Measurements from ENCODE around the gene SMTNL1. TPM values are rescaled to one million over a fixed set of nuclear protein-coding genes. Genes with fewer than 3 reads are reported as not detected.

Gene SMTNL1
- total RNA-seq, 2 donors from 2014 or later, result 0.22 TPM

DNA sequence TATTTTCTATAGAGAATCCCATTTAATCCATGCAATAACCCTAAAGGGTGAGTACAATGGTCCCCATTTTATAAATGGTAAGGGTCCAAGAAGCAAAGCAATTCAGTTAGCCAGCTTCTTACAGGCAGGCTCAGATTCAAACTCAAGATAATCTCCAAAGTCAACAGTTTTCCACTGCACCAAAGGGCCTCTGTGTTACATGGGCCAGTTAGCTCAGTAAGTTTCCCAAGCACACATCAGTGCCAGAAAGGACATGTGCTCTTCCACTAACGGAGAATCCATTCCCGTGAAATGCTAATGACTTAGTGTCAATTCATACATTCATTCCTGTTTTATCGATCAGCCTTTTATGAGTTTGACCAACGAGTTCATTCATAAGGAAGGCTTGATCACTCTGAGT, 32.9 kb upstream of the SMTNL1 start:
- peaks cover 33% of the 10 kb centered on the region for H3K4me1 Mint-ChIP-seq
- Histone ChIP-seq H3K9me3 (ENCODE audit: control insufficient read depth, low read length) (no peaks in the 10 kb centered on the region), H3K27ac (ENCODE audit: low read depth, low read length) (no peak overlapping the region), H3K36me3 (ENCODE audit: control insufficient read depth, insufficient read depth, low read length) (no peaks in the 10 kb centered on the region), H3K9ac (ENCODE audit: extremely low read depth, low read length, poor library complexity, severe bottlenecking) (no peak overlapping the region), H3K4me1 (ENCODE audit: control insufficient read depth, insufficient read depth, low read length) (no peaks in the 10 kb centered on the region), H3K27me3 (ENCODE audit: control insufficient read depth, insufficient read depth, low read length, poor library complexity, severe bottlenecking) (no peaks in the 10 kb centered on the region), H3K4me3 (ENCODE audit: low read length) (no peak overlapping the region)
- no peaks in the 10 kb centered on the region for H3K9me3 Mint-ChIP-seq
- TF ChIP-seq, protein P1, sequence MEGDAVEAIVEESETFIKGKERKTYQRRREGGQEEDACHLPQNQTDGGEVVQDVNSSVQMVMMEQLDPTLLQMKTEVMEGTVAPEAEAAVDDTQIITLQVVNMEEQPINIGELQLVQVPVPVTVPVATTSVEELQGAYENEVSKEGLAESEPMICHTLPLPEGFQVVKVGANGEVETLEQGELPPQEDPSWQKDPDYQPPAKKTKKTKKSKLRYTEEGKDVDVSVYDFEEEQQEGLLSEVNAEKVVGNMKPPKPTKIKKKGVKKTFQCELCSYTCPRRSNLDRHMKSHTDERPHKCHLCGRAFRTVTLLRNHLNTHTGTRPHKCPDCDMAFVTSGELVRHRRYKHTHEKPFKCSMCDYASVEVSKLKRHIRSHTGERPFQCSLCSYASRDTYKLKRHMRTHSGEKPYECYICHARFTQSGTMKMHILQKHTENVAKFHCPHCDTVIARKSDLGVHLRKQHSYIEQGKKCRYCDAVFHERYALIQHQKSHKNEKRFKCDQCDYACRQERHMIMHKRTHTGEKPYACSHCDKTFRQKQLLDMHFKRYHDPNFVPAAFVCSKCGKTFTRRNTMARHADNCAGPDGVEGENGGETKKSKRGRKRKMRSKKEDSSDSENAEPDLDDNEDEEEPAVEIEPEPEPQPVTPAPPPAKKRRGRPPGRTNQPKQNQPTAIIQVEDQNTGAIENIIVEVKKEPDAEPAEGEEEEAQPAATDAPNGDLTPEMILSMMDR (conservative IDR thresholded peaks at IDR 0.05), result no peak
- no peaks in the 10 kb centered on the region for H3K36me3 Mint-ChIP-seq (ENCODE audit: low read depth)
- H3K27ac Mint-ChIP-seq, result no peak overlapping the region
- no peak for DNase-seq
- H3K27me3 Mint-ChIP-seq (ENCODE audit: insufficient read depth), result no peaks in the 10 kb centered on the region
- no peak overlapping the region for H3K4me3 Mint-ChIP-seq
- 95 to 96% methylated on average over 4 of the region's 4 CpGs for WGBS, 2 experiments (ENCODE audit: insufficient coverage in 1 of 2, insufficient read length in 1 of 2)

DNA sequence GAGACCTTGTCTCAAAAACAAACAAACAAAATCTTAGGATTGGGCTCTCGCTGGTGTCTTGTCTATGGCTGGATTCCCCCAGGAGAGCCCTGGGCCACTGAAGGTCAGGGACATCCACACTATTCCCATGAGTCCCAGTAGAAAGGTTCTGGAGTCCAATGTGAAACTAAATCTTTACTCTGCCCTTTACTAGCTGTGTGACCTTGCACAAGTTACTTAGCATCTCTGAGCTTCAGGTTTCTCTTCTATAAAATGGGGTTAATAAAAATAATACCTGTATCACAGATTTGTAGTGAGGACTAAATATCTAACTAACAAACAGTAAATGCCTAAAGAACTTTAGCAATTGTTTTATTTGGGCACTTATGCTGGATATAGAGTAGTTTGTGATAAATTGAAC, 30.9 kb upstream of the SMTNL1 start:
- Mint-ChIP-seq H3K27me3 (ENCODE audit: insufficient read depth) (peaks cover 1% of the 10 kb centered on the region), H3K4me3 (no peak overlapping the region), H3K9me3 (no peaks in the 10 kb centered on the region), H3K36me3 (ENCODE audit: low read depth) (no peaks in the 10 kb centered on the region), H3K27ac (no peak overlapping the region), H3K4me1 (peaks cover 23% of the 10 kb centered on the region)
- Histone ChIP-seq H3K27ac (ENCODE audit: low read depth, low read length) (no peak overlapping the region), H3K9ac (ENCODE audit: extremely low read depth, low read length, poor library complexity, severe bottlenecking) (no peak overlapping the region), H3K4me1 (ENCODE audit: control insufficient read depth, insufficient read depth, low read length) (no peaks in the 10 kb centered on the region), H3K9me3 (ENCODE audit: control insufficient read depth, low read length) (no peaks in the 10 kb centered on the region), H3K4me3 (ENCODE audit: low read length) (no peak overlapping the region), H3K36me3 (ENCODE audit: control insufficient read depth, insufficient read depth, low read length) (no peaks in the 10 kb centered on the region), H3K27me3 (ENCODE audit: control insufficient read depth, insufficient read depth, low read length, poor library complexity, severe bottlenecking) (no peaks in the 10 kb centered on the region)
- WGBS, 2 experiments (ENCODE audit: insufficient coverage in 1 of 2, insufficient read length in 1 of 2), result 71 to 85% methylated on average over 1 of the region's 1 CpG
- no peak for DNase-seq
- TF ChIP-seq, protein P1 (conservative IDR thresholded peaks at IDR 0.05), result no peak

DNA sequence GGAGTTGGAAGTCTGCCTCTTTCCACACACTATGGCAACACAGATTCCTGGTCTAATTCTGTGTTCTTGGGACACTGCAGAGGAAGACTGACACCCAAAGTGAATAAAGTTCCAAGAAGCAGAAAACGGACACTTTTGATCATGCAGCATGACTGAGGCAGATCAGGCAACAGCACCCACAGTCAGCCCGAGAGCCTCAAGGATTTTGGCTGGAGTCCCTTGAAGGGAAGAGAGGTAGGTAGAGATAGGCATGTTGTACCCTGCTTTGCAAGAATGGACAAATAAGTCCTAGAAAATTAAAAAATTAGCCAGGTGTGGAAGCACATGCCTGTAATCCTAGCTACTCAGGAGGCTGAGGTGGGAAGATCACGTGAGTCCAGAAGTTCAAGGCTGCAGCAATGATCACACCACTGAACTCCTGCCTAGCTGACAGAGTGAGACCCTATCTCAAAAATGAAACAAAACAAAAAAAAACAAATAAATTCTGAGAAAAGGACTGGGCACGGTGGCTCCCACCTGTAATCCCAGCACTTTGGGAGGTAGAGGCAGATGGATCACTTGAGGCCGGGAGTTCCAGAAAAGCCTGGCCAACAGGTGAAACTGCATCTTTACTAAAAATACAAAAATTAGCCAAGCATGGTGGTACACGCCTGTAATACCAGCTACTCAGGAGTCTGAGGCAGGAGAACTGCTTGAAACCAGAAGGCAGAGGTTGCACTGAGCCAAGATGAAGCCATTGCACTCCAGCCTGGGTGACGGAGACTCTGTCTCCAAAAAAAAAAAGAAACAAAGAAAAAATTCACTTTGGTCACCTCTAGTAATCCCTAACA, 28.8 kb upstream of the SMTNL1 start:
- no peak overlapping the region for H3K4me3 ChIP-seq (ENCODE audit: low read length)
- H3K27ac Mint-ChIP-seq, result no peak overlapping the region
- no peaks in the 10 kb centered on the region for H3K9me3 Mint-ChIP-seq
- H3K27ac ChIP-seq (ENCODE audit: low read depth, low read length), result no peak overlapping the region
- no peak overlapping the region for H3K9ac ChIP-seq (ENCODE audit: extremely low read depth, low read length, poor library complexity, severe bottlenecking)
- no peak for DNase-seq
- no peaks in the 10 kb centered on the region for H3K9me3 ChIP-seq (ENCODE audit: control insufficient read depth, low read length)
- H3K36me3 ChIP-seq (ENCODE audit: control insufficient read depth, insufficient read depth, low read length), result no peaks in the 10 kb centered on the region
- peaks cover 11% of the 10 kb centered on the region for H3K27me3 Mint-ChIP-seq (ENCODE audit: insufficient read depth)
- 88 to 94% methylated on average over 5 to 7 of the region's 7 CpGs for WGBS, 2 experiments (ENCODE audit: insufficient coverage in 1 of 2, insufficient read length in 1 of 2)
- H3K27me3 ChIP-seq (ENCODE audit: control insufficient read depth, insufficient read depth, low read length, poor library complexity, severe bottlenecking), result peaks cover 6% of the 10 kb centered on the region
- H3K4me1 Mint-ChIP-seq, result peaks cover 8% of the 10 kb centered on the region
- H3K36me3 Mint-ChIP-seq (ENCODE audit: low read depth), result no peaks in the 10 kb centered on the region
- TF ChIP-seq, protein P1 (conservative IDR thresholded peaks at IDR 0.05), result no peak
- no peaks in the 10 kb centered on the region for H3K4me1 ChIP-seq (ENCODE audit: control insufficient read depth, insufficient read depth, low read length)
- no peak overlapping the region for H3K4me3 Mint-ChIP-seq

All from endodermal cell (in vitro differentiated cells).